Heart left ventricle (tissue), 16 donors: Measurements from ENCODE around the gene ACOX2. TPM values are rescaled to one million over a fixed set of nuclear protein-coding genes. Genes with fewer than 3 reads are reported as not detected.

Experiments used
- ATAC-seq, 4 donors: fragments of 200-7000 bp; cut with Tn5 transposase; one replicate each; pipeline ENCODE4 v1.9.1; 2020 to 2022; ENCODE audit warnings: moderate library complexity in 4 of 4, mild to moderate bottlenecking in 3 of 4, moderate number of reproducible peaks in 1 of 4
- DNase-seq, 5 donors: peaks; one replicate each; pipeline ENCODE4 v3.0.0-alpha.2; 2020
- H3K27ac ChIP-seq, 12 donors: fragments of 200-600 bp; sonication (generic) in 4 of 12; one replicate each; pipeline versions ENCODE4 v1.5.0 to v1.8.0; 2016 to 2022; ENCODE audit warnings: mild to moderate bottlenecking in 2 of 12
- H3K27me3 ChIP-seq, 9 donors: fragments of 200-600 bp; sonication (generic) in 2 of 9; one replicate each; pipeline versions ENCODE4 v1.5.1 to v1.8.0; 2016 to 2022; ENCODE audit warnings: mild to moderate bottlenecking in 3 of 9
- H3K36me3 ChIP-seq, 9 donors: fragments of 200-600 bp; sonication (generic) in 2 of 9; one replicate each; pipeline versions ENCODE4 v1.5.0 to v1.8.0; 2018 to 2022; ENCODE audit warnings: mild to moderate bottlenecking in 2 of 9
- H3K4me1 ChIP-seq, 12 donors: fragments of 200-600 bp; sonication (generic) in 4 of 12; one replicate each; pipeline versions ENCODE4 v1.5.0 to v1.8.0; 2016 to 2022; ENCODE audit warnings: mild to moderate bottlenecking in 3 of 12
- H3K4me3 ChIP-seq, 12 donors: fragments of 200-600 bp; sonication (generic) in 4 of 12; one replicate each; pipeline versions ENCODE4 v1.5.0 to v1.8.0; 2017 to 2022; ENCODE audit warnings: mild to moderate bottlenecking in 9 of 12, moderate library complexity in 4 of 12
- H3K9me3 ChIP-seq, 12 donors: fragments of 200-600 bp; sonication (generic) in 4 of 12; one replicate each; pipeline versions ENCODE4 v1.5.0 to v1.8.0; 2016 to 2022; ENCODE audit warnings: mild to moderate bottlenecking in 1 of 12
- CTCF ChIP-seq, 12 donors: fragments of 200-600 bp; sonication (generic) in 4 of 12; IDR thresholded peaks; one replicate each; pipeline versions ENCODE4 v1.5.0 to v1.8.0; 2018 to 2022; ENCODE audit warnings: antibody characterized with exemption in 12 of 12, mild to moderate bottlenecking in 5 of 12
- POLR2A ChIP-seq, 2 donors: fragments of 450-650 bp; IDR thresholded peaks; one replicate each; pipeline ENCODE4 v1.6.1; 2017; ENCODE audit warnings: antibody characterized with exemption in 2 of 2, mild to moderate bottlenecking in 2 of 2, moderate library complexity in 2 of 2
- WGBS, 4 donors: extraction: QIAGEN DNeasy Blood & Tissue Kit in 2 of 4; methylation state at CpG; one replicate each; pipeline versions ENCODE4 v1.1.5 to v1.1.7; 2013 to 2018; 5-methylcytosine and 5-hydroxymethylcytosine counted together
- intact Hi-C, 10 donors: fragments of 100-400 bp; cut with DNase I; formaldehyde crosslinking; loops; one replicate each; pipeline versions ENCODE4 v1.11.1 to v1.14.2; 2022
- polyA plus RNA-seq, 2 donors: library from polyadenylated mRNA; stranded (reverse); fragments of 200-250 nt; gene quantifications; one replicate each; pipeline ENCODE4 v1.2.3, GENCODE V29; 2013
- total RNA-seq, 9 donors: library from RNA; depleted of rRNA in 2 of 9; stranded (reverse); fragments of >200 nt in 2 of 9; fragmentation: NEBNext Ultra II Directional in 3 of 9; extraction: Animal tissue kit (Norgen Biotek cat#: 25700) in 3 of 9; gene quantifications; one replicate each; pipeline versions ENCODE4 v1.1.0 to v1.2.4, GENCODE V29; 2016 to 2023
- donor health status: ischemic (EF 13 %, LVEDD 7.1; RV severe dilation, severe dysfunction).
- donor health status: healthy with polysubstance abuse.
- donor health status: DM: no; HTN: yes; CAD: no.
- donor health status: DM: no; HTN: no; CAD: no.
- donor health status: ischemic (EF 25% LVEDD 6.9; RV normal size, moderate dysfunction).
- donor health status: ischemic (EF 25% LVEDD 5.7; RV mildly dilated, moderate dysfunction).
- donor health status: healthy.
- donor health status: DM: yes; HTN: yes; CAD: no.
- donor health status: ischemic (EF 35%, LVEDD 5.7; RV mildly dilated, moderate dysfunction).
- donor health status: nonischemic (EF 11% LVEDD 7.7; RV severe dilation, severe dysfunction).
- donor health status: DM: yes; HTN: yes; CAD: no.
- donor health status: PGD.
- donor health status: ischemic (EF 29% LVEDD 5.4; RV normal size, mild dysfunction).
- donor health status: nonischemic (EF 23%, LVEDD 6.1; RV moderate dilation, normal function).

Gene ACOX2
- total and polyA plus RNA-seq, 11 donors = 6.6 to 41.9 (median 31.1) TPM

- DNase-seq (no peak), ATAC-seq (peak in 2 of 4 donors; percentile 14 to 28)
- H3K9me3 ChIP-seq = no peaks in the 10 kb centered on the region
- peaks cover 8 to 100% (median 82%) of the 10 kb centered on the region in 9 donors for H3K36me3 ChIP-seq
- no peak overlapping the region for H3K27ac ChIP-seq
- peaks cover 0 to 14% (median 3%) of the 10 kb centered on the region in 12 donors for H3K4me1 ChIP-seq
- no peaks in the 10 kb centered on the region for H3K27me3 ChIP-seq
- TF ChIP-seq CTCF (IDR thresholded peaks at IDR 0.05) (no peak), POLR2A (IDR thresholded peaks at IDR 0.05) (no peak)
- no peak overlapping the region for H3K4me3 ChIP-seq
- 89 to 91% (median 90%) methylated on average over 7 of the region's 7 CpGs for WGBS, 4 donors
- intact Hi-C loops = loop anchor here in 1 of 10 donors (5.0 kb wide), 1 partner anchor 34 kb away; the partner anchor contains the start of gene KCTD6
Measured at GRCh38 chr3:58526515-58526957, 10.5 kb downstream of the ACOX2 start.

GRCh38 chr3:58524326-58524888, 12.6 kb downstream of the ACOX2 start:
- Histone ChIP-seq H3K27ac (no peak overlapping the region), H3K4me1 (peaks cover 0 to 14% (median 3%) of the 10 kb centered on the region in 12 donors), H3K4me3 (no peak overlapping the region), H3K9me3 (no peaks in the 10 kb centered on the region), H3K36me3 (peaks cover 8 to 100% (median 86%) of the 10 kb centered on the region in 9 donors), H3K27me3 (no peaks in the 10 kb centered on the region)
- no peak for TF ChIP-seq CTCF (IDR thresholded peaks at IDR 0.05)
- no peak for TF ChIP-seq POLR2A (IDR thresholded peaks at IDR 0.05)
- ATAC-seq (no peak), DNase-seq (no peak)
- intact Hi-C loops = no loop called here
- 87 to 93% (median 91%) methylated on average over 11 of the region's 11 CpGs for WGBS, 4 donors

- no peaks in the 10 kb centered on the region for H3K9me3 ChIP-seq
- H3K4me3 ChIP-seq = no peak overlapping the region
- DNase-seq (no peak), ATAC-seq (no peak)
- peaks cover 0 to 8% (median 0%) of the 10 kb centered on the region in 12 donors for H3K4me1 ChIP-seq
- H3K36me3 ChIP-seq = peaks cover 8 to 100% (median 84%) of the 10 kb centered on the region in 9 donors
- WGBS, 4 donors = 77 to 81% (median 81%) methylated on average over 5 of the region's 5 CpGs
- TF ChIP-seq POLR2A (IDR thresholded peaks at IDR 0.05) (no peak), CTCF (IDR thresholded peaks at IDR 0.05) (no peak)
- intact Hi-C loops = no loop called here
- no peaks in the 10 kb centered on the region for H3K27me3 ChIP-seq
- no peak overlapping the region for H3K27ac ChIP-seq
Measured at GRCh38 chr3:58522759-58523425, 14.1 kb downstream of the ACOX2 start.

GRCh38 chr3:58521917-58522631, 14.9 kb downstream of the ACOX2 start:
- no peaks in the 10 kb centered on the region for H3K9me3 ChIP-seq
- H3K36me3 ChIP-seq = peaks cover 8 to 99% (median 82%) of the 10 kb centered on the region in 9 donors
- TF ChIP-seq CTCF (IDR thresholded peaks at IDR 0.05) (no peak), POLR2A (IDR thresholded peaks at IDR 0.05) (no peak)
- no peak overlapping the region for H3K27ac ChIP-seq
- 73 to 81% (median 77%) methylated on average over 10 of the region's 10 CpGs for WGBS, 4 donors
- intact Hi-C loops = no loop called here
- ATAC-seq (peak in 1 of 4 donors; percentile 44), DNase-seq (no peak)
- H3K4me1 ChIP-seq = peaks cover 0 to 8% (median 0%) of the 10 kb centered on the region in 12 donors
- no peak overlapping the region for H3K4me3 ChIP-seq
- H3K27me3 ChIP-seq = no peaks in the 10 kb centered on the region
